Measurements from ENCODE around the gene RASL12. TPM values are rescaled to one million over a fixed set of nuclear protein-coding genes. Genes with fewer than 3 reads are reported as not detected.

Gene RASL12
- polyA plus RNA-seq, 3 donors = not detected

- Histone ChIP-seq H3K36me3 (replicated peaks in 1 of 2; ENCODE audit: control insufficient read depth in 1 of 2, insufficient read depth in 2 of 2, low read length in 2 of 2) (no peaks in the 10 kb centered on the region), H3K4me2 (replicated peaks; ENCODE audit: extremely low read depth, low read length, poor library complexity, severe bottlenecking) (no peak overlapping the region), H3K9me3 (replicated peaks in 1 of 2; ENCODE audit: control insufficient read depth in 1 of 2, insufficient read depth in 1 of 2, low read length in 2 of 2) (no peaks in the 10 kb centered on the region), H3K4me3 (replicated peaks in 1 of 3; ENCODE audit: low read depth in 2 of 3, low read length in 3 of 3) (no peak overlapping the region), H3K9ac (ENCODE audit: insufficient read depth, low read length, poor library complexity, severe bottlenecking) (no peak overlapping the region), H2AFZ (ENCODE audit: insufficient read depth, low read depth, low read length, poor library complexity, severe bottlenecking) (peak overlapping the region; percentile 2), H3K4me1 (ENCODE audit: control insufficient read depth in 1 of 2, insufficient read depth in 2 of 2, low read length in 2 of 2) (peaks cover 4 to 9% of the 10 kb centered on the region in 2 donors), H4K20me1 (ENCODE audit: insufficient read depth, low read length) (no peaks in the 10 kb centered on the region), H3K79me2 (ENCODE audit: insufficient read depth, low read length) (no peaks in the 10 kb centered on the region), H3K27ac (ENCODE audit: low read depth in 1 of 2, low read length in 2 of 2) (no peak overlapping the region), H3K27me3 (ENCODE audit: control insufficient read depth in 2 of 2, insufficient read depth in 2 of 2, low read length in 2 of 2) (no peaks in the 10 kb centered on the region)
- peak; percentile 79 for TF ChIP-seq CTCF (IDR thresholded peaks at IDR 0.05)
- Mint-ChIP-seq H3K9me3 (peaks cover 0 to 3% (median 0%) of the 10 kb centered on the region in 7 donors), H3K4me1 (peaks cover 10% of the 10 kb centered on the region), H3K27ac (peak overlapping the region in 1 of 7 donors; percentile 13), H3K4me3 (no peak overlapping the region), H3K36me3 (no peaks in the 10 kb centered on the region), H3K27me3 (ENCODE audit: low read depth in 3 of 3) (peaks cover 7 to 24% (median 9%) of the 10 kb centered on the region in 3 donors)
- peak; percentile 27 to 48 (median 39) for DNase-seq
- intact Hi-C loops (cut with micrococcal nuclease) = loop anchor here in 1 of 2 donors (10.0 kb wide), 1 partner anchor 240 kb away; the partner anchor contains the start of gene RNU5A-1
- WGBS (ENCODE audit: insufficient coverage) = 79% methylated on average over 26 of the region's 26 CpGs
These were observed 13.2 kb downstream of the RASL12 start for GRCh38 chr15:65054333-65055200.

DNA sequence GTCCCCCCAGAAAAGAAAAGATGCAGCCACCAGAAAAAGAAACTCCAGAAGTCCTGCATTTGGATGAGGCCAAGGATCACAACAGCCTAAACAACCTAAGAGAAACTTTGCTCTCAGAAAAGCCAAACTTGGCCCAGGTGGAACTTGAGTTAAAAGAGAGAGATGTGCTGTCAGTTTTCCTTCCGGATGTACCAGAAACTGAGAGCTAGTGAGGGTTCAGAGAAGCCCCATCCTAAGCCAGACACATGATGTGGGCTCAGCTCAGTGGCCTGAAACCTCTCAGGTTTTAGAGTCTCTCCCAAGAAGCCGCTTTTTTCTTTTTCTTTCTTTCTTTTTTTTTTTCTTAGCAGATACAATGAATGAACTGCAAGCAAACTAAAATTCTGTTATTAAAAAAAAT lies 14.8 kb downstream of the RASL12 start:
- Histone ChIP-seq H3K9me3 (replicated peaks in 1 of 2; ENCODE audit: control insufficient read depth in 1 of 2, insufficient read depth in 1 of 2, low read length in 2 of 2) (no peaks in the 10 kb centered on the region), H4K20me1 (ENCODE audit: insufficient read depth, low read length) (no peaks in the 10 kb centered on the region), H3K36me3 (replicated peaks in 1 of 2; ENCODE audit: control insufficient read depth in 1 of 2, insufficient read depth in 2 of 2, low read length in 2 of 2) (no peaks in the 10 kb centered on the region), H3K4me1 (ENCODE audit: control insufficient read depth in 1 of 2, insufficient read depth in 2 of 2, low read length in 2 of 2) (peaks cover 10 to 16% of the 10 kb centered on the region in 2 donors), H3K27ac (ENCODE audit: low read depth in 1 of 2, low read length in 2 of 2) (no peak overlapping the region), H3K9ac (ENCODE audit: insufficient read depth, low read length, poor library complexity, severe bottlenecking) (no peak overlapping the region), H3K79me2 (ENCODE audit: insufficient read depth, low read length) (no peaks in the 10 kb centered on the region), H3K4me2 (replicated peaks; ENCODE audit: extremely low read depth, low read length, poor library complexity, severe bottlenecking) (no peak overlapping the region), H3K4me3 (replicated peaks in 1 of 3; ENCODE audit: low read depth in 2 of 3, low read length in 3 of 3) (no peak overlapping the region), H3K27me3 (ENCODE audit: control insufficient read depth in 2 of 2, insufficient read depth in 2 of 2, low read length in 2 of 2) (no peaks in the 10 kb centered on the region), H2AFZ (ENCODE audit: insufficient read depth, low read depth, low read length, poor library complexity, severe bottlenecking) (no peak overlapping the region)
- Mint-ChIP-seq H3K4me1 (peaks cover 16% of the 10 kb centered on the region), H3K27ac (no peak overlapping the region), H3K27me3 (ENCODE audit: low read depth in 3 of 3) (peaks cover 7 to 17% (median 7%) of the 10 kb centered on the region in 3 donors), H3K4me3 (no peak overlapping the region), H3K36me3 (no peaks in the 10 kb centered on the region), H3K9me3 (peaks cover 0 to 3% (median 0%) of the 10 kb centered on the region in 7 donors)
- no peak for DNase-seq
- TF ChIP-seq CTCF (IDR thresholded peaks at IDR 0.05) = no peak
- WGBS (ENCODE audit: insufficient coverage) = 88% methylated on average over 1 of the region's 2 CpGs
- intact Hi-C loops (cut with micrococcal nuclease) = loop anchor here in 1 of 2 donors (10.0 kb wide), 1 partner anchor 242 kb away; the partner anchor contains the start of gene RNU5A-1

All from CD14-positive monocyte (primary cell).